Endothelial cell (in vitro differentiated cells): Measurements from ENCODE around the gene SYNDIG1. TPM values are rescaled to one million over a fixed set of nuclear protein-coding genes. Genes with fewer than 3 reads are reported as not detected.
A peak's percentile ranks its signal among the peaks of the same experiment; 100 is the strongest.

Experiments
- DNase-seq: peaks from one replicate; pipeline ENCODE4 v3.0.0; 2021; ENCODE audit warnings: low spot score
- H3K27ac Mint-ChIP-seq: one replicate; pipeline ENCODE4 v1.8.0; 2021; ENCODE audit warnings: mixed read lengths, inconsistent platforms; ENCODE audit not compliant: unreplicated experiment
- H3K27me3 Mint-ChIP-seq: one replicate; pipeline ENCODE4 v1.8.0; 2021; ENCODE audit warnings: mild to moderate bottlenecking, moderate library complexity, mixed read lengths, inconsistent platforms; ENCODE audit not compliant: unreplicated experiment
- H3K36me3 Mint-ChIP-seq: one replicate; pipeline ENCODE4 v1.8.0; 2021; ENCODE audit warnings: mild to moderate bottlenecking, low read depth, mixed read lengths, inconsistent platforms; ENCODE audit not compliant: unreplicated experiment
- H3K4me1 Mint-ChIP-seq: one replicate; pipeline ENCODE4 v1.8.0; 2021; ENCODE audit warnings: mild to moderate bottlenecking, mixed read lengths, inconsistent platforms; ENCODE audit not compliant: unreplicated experiment
- H3K4me3 Mint-ChIP-seq: one replicate; pipeline ENCODE4 v1.8.0; 2021; ENCODE audit warnings: mild to moderate bottlenecking, mixed read lengths, inconsistent platforms; ENCODE audit not compliant: unreplicated experiment
- H3K9me3 Mint-ChIP-seq: one replicate; pipeline ENCODE4 v1.8.0; 2021; ENCODE audit warnings: mixed read lengths, inconsistent platforms; ENCODE audit not compliant: unreplicated experiment
- CTCF ChIP-seq: fragments of 200-600 bp; sonication (generic); IDR thresholded peaks from one replicate; pipeline ENCODE4 v1.5.0; 2021; ENCODE audit warnings: antibody characterized with exemption; ENCODE audit not compliant: unreplicated experiment
- total RNA-seq: library from RNA; stranded (reverse); fragmentation: NEBNext Ultra II Directional; extraction: Animal tissue kit (Norgen Biotek cat#: 25700); gene quantifications from one replicate; pipeline ENCODE4 v1.2.1, GENCODE V29; 2021; ENCODE audit not compliant: unreplicated experiment

SYNDIG1 gene
- total RNA-seq, 1 donor from 2014 or later: 8.1 TPM

- H3K9me3 Mint-ChIP-seq: no peaks in the 10 kb centered on the region
- no peak for DNase-seq
- H3K27ac Mint-ChIP-seq: no peak overlapping the region
- H3K4me3 Mint-ChIP-seq: peak overlapping the region; percentile 33
- no peaks in the 10 kb centered on the region for H3K36me3 Mint-ChIP-seq
- H3K27me3 Mint-ChIP-seq: peaks cover 3% of the 10 kb centered on the region
- H3K4me1 Mint-ChIP-seq: no peaks in the 10 kb centered on the region
- TF ChIP-seq CTCF: no peak
Observed at GRCh38 chr20:24682496-24682985, 213.1 kb downstream of the SYNDIG1 start.

GRCh38 chr20:24683676-24684075, 214.2 kb downstream of the SYNDIG1 start:
- TF ChIP-seq CTCF: no peak
- H3K36me3 Mint-ChIP-seq: no peaks in the 10 kb centered on the region
- H3K4me3 Mint-ChIP-seq: no peak overlapping the region
- no peaks in the 10 kb centered on the region for H3K9me3 Mint-ChIP-seq
- DNase-seq: no peak
- no peak overlapping the region for H3K27ac Mint-ChIP-seq
- H3K27me3 Mint-ChIP-seq: peaks cover 3% of the 10 kb centered on the region
- no peaks in the 10 kb centered on the region for H3K4me1 Mint-ChIP-seq

GRCh38 chr20:24684421-24684871, 215.0 kb downstream of the SYNDIG1 start:
- Mint-ChIP-seq H3K36me3 (no peaks in the 10 kb centered on the region), H3K4me1 (no peaks in the 10 kb centered on the region), H3K27ac (no peak overlapping the region), H3K27me3 (peaks cover under 1% of the 10 kb centered on the region), H3K4me3 (no peak overlapping the region), H3K9me3 (no peaks in the 10 kb centered on the region)
- DNase-seq: no peak
- no peak for TF ChIP-seq CTCF

- no peak overlapping the region for H3K4me3 Mint-ChIP-seq
- no peak overlapping the region for H3K27ac Mint-ChIP-seq
- no peak for DNase-seq
- no peaks in the 10 kb centered on the region for H3K27me3 Mint-ChIP-seq
- H3K9me3 Mint-ChIP-seq: no peaks in the 10 kb centered on the region
- no peaks in the 10 kb centered on the region for H3K36me3 Mint-ChIP-seq
- TF ChIP-seq CTCF: no peak
- H3K4me1 Mint-ChIP-seq: no peaks in the 10 kb centered on the region
Observed at GRCh38 chr20:24684956-24685691, 215.7 kb downstream of the SYNDIG1 start.

- H3K27ac Mint-ChIP-seq: no peak overlapping the region
- no peak for TF ChIP-seq CTCF
- no peaks in the 10 kb centered on the region for H3K36me3 Mint-ChIP-seq
- H3K4me1 Mint-ChIP-seq: no peaks in the 10 kb centered on the region
- H3K4me3 Mint-ChIP-seq: no peak overlapping the region
- H3K27me3 Mint-ChIP-seq: no peaks in the 10 kb centered on the region
- no peaks in the 10 kb centered on the region for H3K9me3 Mint-ChIP-seq
- no peak for DNase-seq
Observed at GRCh38 chr20:24685736-24686135, 216.3 kb downstream of the SYNDIG1 start.
